Measurements from ENCODE around the gene THSD4. TPM values are rescaled to one million over a fixed set of nuclear protein-coding genes. Genes with fewer than 3 reads are reported as not detected.

The THSD4 gene
- total and polyA plus RNA-seq, 8 donors, result 15.7 to 43.3 (median 19.1) TPM

DNA sequence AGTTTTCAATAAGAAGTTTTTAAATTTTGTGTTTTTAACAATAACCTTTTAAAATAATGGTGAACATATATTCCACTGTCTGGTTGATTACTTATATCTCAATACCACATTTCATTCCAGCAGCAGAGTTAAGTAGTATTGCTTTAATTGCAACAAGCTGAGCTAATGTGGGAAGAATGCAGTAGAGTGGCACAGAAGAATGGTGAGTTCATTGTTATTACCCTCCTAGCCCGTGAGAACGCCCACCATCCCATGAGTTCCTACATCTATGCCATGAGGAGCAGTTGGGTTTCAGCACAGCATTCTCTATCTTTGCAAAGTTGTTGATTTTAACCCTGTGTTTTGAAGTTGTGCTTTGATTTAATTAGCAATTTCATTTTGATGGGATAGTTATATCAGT lies 677.2 kb downstream of the THSD4 start:
- Histone ChIP-seq H3K9me3 (no peaks in the 10 kb centered on the region), H3K27me3 (no peaks in the 10 kb centered on the region), H3K4me3 (no peak overlapping the region), H3K27ac (no peak overlapping the region), H3K4me1 (no peaks in the 10 kb centered on the region), H3K36me3 (no peaks in the 10 kb centered on the region)
- TF ChIP-seq, protein P1, sequence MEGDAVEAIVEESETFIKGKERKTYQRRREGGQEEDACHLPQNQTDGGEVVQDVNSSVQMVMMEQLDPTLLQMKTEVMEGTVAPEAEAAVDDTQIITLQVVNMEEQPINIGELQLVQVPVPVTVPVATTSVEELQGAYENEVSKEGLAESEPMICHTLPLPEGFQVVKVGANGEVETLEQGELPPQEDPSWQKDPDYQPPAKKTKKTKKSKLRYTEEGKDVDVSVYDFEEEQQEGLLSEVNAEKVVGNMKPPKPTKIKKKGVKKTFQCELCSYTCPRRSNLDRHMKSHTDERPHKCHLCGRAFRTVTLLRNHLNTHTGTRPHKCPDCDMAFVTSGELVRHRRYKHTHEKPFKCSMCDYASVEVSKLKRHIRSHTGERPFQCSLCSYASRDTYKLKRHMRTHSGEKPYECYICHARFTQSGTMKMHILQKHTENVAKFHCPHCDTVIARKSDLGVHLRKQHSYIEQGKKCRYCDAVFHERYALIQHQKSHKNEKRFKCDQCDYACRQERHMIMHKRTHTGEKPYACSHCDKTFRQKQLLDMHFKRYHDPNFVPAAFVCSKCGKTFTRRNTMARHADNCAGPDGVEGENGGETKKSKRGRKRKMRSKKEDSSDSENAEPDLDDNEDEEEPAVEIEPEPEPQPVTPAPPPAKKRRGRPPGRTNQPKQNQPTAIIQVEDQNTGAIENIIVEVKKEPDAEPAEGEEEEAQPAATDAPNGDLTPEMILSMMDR (IDR thresholded peaks at IDR 0.05), result no peak
- intact Hi-C loops (cut with DNase I), result no loop called here
- DNase-seq, result peak in 1 of 4 donors; percentile 52
- peak; percentile 85 for ATAC-seq

DNA sequence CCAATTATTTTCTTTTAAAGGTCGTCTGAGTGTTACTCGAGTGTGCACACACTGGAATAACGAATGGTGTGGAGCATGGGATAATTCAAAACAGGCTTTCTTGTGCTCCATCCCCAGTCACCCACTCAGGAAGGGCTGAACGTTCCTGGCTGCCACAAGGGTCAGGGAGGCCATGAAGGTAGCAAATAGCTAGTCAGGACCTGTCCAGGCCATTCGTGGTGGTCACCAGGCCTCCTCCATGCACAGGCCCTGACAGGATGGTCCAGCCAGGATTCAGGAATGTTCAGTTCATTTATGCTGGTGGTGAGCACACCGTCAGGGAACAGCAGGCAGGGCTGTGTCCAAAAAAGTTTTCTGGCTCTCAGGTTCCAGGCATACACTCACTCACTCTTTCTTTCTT lies 683.4 kb downstream of the THSD4 start:
- ATAC-seq (no peak), DNase-seq (no peak)
- intact Hi-C loops (cut with DNase I), result no loop called here
- no peaks in the 10 kb centered on the region for H3K36me3 ChIP-seq
- H3K4me3 ChIP-seq, result no peak overlapping the region
- H3K4me1 ChIP-seq, result peaks cover 0 to 4% of the 10 kb centered on the region in 2 donors
- no peak overlapping the region for H3K27ac ChIP-seq
- TF ChIP-seq, protein P1 (IDR thresholded peaks at IDR 0.05), result no peak
- no peaks in the 10 kb centered on the region for H3K27me3 ChIP-seq
- no peaks in the 10 kb centered on the region for H3K9me3 ChIP-seq

GRCh38 chr15:71800190-71800589 lies 684.9 kb downstream of the THSD4 start:
- DNase-seq (no peak), ATAC-seq (no peak)
- intact Hi-C loops (cut with DNase I), result no loop called here
- TF ChIP-seq, protein P1 (IDR thresholded peaks at IDR 0.05), result no peak
- Histone ChIP-seq H3K4me3 (no peak overlapping the region), H3K36me3 (no peaks in the 10 kb centered on the region), H3K4me1 (peaks cover 0 to 4% of the 10 kb centered on the region in 2 donors), H3K27me3 (no peaks in the 10 kb centered on the region), H3K9me3 (no peaks in the 10 kb centered on the region), H3K27ac (no peak overlapping the region)

GRCh38 chr15:71800835-71801745 lies 685.8 kb downstream of the THSD4 start:
- no peaks in the 10 kb centered on the region for H3K36me3 ChIP-seq
- DNase-seq, result peak in 2 of 4 donors; percentile 77 to 88
- peaks cover 0 to 4% of the 10 kb centered on the region in 2 donors for H3K4me1 ChIP-seq
- H3K9me3 ChIP-seq, result no peaks in the 10 kb centered on the region
- no peak overlapping the region for H3K27ac ChIP-seq
- TF ChIP-seq, protein P1 (IDR thresholded peaks at IDR 0.05), result peak; percentile 77 to 82
- no peaks in the 10 kb centered on the region for H3K27me3 ChIP-seq
- intact Hi-C loops (cut with DNase I), result no loop called here
- no peak overlapping the region for H3K4me3 ChIP-seq
- ATAC-seq, result peak; percentile 97

DNA sequence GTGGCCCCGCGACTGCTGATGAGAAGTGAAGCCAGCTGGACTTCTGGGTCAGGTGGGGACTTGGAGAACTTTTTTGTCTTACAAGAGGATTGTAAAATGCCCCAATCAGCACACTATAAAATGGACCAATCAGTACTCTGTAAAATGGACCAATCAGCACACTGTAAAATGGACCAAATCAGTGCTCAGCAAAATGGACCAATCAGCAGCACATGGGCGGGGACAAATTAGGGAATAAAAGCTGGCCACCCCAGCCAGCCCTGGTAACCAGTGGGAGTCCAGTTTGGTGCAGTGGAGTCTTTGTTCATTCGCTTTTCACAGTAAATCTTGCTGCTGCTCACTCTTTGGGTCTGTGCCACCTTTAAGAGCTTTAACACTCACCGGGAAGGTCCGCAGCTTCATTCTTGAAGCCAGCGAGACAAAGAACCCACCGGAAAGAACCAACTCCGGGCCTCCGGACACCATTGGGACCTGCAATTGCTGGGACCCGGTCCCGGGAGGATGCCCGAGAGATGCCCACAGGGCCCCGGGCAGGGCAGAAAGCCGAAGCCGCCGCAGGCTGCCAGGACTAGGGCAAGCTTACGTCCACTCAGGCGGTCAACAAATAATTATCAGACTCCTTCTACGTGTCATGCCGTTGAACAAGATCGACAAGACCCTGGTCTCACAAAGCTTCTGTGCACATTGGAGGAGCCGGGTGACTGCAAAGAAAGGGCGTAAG lies 686.8 kb downstream of the THSD4 start:
- DNase-seq (no peak), ATAC-seq (no peak)
- H3K36me3 ChIP-seq, result no peaks in the 10 kb centered on the region
- H3K27ac ChIP-seq, result no peak overlapping the region
- no peaks in the 10 kb centered on the region for H3K9me3 ChIP-seq
- intact Hi-C loops (cut with DNase I), result no loop called here
- H3K27me3 ChIP-seq, result no peaks in the 10 kb centered on the region
- H3K4me3 ChIP-seq, result no peak overlapping the region
- peaks cover 0 to 4% of the 10 kb centered on the region in 2 donors for H3K4me1 ChIP-seq
- TF ChIP-seq, protein P1 (IDR thresholded peaks at IDR 0.05), result no peak
